SIG-M5 treated with dmso at 0.1 percent for 504 hours (cell line): ENCODE measurements around the gene SLC12A4.

Source experiments
- DNase-seq: peaks from one replicate; lab custom pipeline; 2025; ENCODE audit not compliant: unreplicated experiment; lab: John Stamatoyannopoulos, UW

The SLC12A4 gene

DNA sequence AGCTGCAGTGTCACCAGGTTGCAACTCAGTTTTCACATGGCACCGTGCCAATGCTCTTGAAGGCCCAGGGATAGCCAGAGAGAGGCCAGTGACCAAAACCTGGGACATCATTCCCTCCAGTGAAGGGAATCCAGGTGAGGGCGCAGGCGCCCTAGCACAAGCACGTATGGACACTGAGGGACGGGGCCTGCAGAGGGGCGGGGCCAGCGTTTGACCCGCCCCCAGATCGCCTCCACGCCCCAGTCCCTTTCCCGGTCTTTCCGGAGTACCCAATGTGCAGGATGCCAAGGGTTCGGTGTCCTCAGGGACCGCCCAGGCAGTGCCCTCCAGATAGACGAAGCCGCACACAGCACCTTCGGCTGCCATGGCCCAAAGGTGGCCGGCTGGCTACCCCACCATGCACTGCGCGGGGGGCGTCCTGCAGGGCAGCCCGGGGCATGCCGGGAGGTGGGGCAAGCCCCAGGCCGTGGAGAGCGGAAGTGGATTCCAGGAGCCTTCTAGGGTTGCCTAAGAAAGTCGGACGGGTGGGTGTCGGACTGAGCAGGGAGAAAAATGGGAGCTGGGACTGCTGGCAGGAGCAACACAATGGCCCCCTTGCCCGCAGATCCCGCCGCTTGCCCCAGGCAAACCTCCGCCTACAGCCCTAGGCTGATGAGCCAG lies 4.6 kb downstream of the SLC12A4 start:
- no peak for DNase-seq

DNA sequence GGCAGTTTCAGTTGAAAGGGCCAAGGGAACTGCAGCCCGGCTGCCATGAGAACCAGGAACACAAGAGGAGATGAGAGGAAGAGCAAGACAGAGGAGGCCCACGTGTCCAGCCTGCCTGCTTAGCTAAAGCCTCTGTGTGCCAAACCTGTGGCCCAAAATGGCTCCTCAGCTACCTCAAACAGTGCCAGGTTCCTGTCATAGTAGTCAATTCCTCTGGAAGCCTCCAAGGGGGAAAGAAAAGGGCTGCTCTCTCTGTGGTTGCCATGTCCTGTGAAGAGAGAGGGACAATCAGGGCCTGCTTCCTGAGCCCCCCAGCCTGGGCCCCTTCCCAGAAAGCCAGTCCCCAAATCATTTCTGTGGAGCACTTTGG lies 5.2 kb downstream of the SLC12A4 start:
- DNase-seq: no peak

- no peak for DNase-seq
These were observed 6.3 kb downstream of the SLC12A4 start for GRCh38 chr16:67962135-67962534.

DNA sequence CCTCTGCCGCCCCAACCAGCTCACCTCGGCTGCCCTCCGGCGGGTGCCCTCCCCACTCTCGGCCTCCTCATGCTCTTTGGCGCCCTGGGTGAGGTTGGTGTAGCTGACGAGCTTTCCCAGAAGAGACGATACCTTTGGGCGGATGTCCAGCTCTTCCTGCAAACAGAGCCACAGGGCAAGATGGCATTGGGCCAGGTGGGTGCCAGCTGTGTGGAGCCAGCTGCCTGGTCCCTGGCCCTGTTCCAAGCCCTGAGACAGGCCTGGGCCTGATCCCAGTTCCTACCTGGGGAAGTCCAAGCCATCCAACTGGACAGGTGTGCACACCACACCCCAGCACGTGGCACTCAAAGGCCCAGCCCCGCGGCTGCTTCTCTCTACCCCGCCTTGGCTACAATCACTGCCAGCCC lies 6.9 kb downstream of the SLC12A4 start:
- peak; percentile 8 for DNase-seq

DNA sequence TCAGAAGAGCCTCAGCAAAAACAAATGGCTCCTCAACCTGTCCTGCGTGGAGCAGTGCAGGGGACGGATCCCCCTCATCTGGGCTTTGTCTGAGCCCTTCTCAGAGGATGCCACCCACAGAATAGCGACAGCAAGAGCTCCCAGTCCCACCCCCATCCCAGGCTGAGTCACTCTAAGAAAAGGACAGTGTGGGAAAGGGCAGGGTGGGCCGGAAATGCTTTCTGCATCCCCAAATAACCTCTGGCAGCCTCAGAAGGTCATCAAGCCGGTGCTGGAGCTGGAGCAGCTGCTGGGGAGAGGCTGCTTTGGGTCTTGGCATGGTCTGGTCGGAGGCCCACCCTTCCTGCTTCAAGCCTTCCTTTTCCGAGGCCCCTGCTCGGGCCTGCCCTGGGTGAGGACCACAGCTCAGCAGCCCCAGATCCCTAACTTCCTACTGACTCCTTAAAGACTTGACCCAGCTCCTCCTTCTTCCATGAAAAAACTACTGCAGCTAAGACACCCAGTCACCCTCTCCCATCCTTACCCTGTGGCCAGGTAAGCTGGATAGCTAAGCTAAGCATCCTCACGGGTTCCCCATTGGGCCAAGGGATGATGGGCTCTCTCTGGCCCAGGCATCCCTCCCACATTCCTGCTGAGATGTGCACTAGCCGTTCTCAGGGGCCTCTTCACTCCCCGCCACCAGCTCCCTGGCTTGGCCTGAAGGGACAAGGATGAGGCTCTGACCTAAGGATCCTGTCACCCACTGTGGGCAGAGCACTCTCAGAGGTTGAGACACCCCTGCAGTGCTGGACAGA lies 8.7 kb downstream of the SLC12A4 start:
- DNase-seq: no peak

- DNase-seq: no peak
These were observed 10.8 kb downstream of the SLC12A4 start for GRCh38 chr16:67957622-67958021.

- no peak for DNase-seq
These were observed 13.8 kb downstream of the SLC12A4 start for GRCh38 chr16:67954421-67955196.

DNA sequence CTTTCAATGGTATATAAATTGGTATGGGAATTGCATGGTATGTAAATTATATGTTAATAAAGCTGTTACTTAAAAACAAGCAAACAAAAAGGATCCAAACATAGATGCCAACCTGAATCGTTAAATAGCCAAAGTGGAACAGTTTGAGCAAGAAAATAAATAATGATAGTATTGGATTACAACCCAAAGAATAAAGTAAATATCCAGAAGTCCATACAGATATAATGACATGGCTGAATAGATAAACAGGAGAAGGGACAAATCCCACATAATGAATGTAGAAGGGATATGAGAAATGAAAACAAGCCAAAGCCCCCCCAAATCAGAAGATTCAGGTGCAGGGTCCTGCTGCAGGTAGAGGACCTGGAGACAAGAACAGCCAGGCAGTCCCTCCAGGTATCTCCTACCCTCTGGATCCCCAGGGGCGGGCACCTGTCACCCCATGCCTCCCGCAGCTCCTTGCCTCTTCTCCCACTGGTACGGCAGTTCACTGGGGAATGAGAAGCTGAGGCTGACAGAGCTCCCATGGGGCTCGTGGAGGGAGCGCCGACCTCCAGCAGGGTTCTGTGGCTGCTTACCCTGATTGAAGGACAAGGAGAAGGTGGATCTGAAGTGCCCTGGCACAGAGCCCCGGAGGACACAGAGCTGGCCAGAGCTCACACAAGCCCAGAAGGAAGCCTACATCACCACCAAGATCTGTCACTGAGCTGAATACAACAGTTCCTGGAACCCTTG lies 14.6 kb downstream of the SLC12A4 start:
- no peak for DNase-seq

- no peak for DNase-seq
These were observed 17.0 kb downstream of the SLC12A4 start for GRCh38 chr16:67951485-67951884.

- DNase-seq: no peak
These were observed 18.0 kb downstream of the SLC12A4 start for GRCh38 chr16:67950335-67950843.

DNA sequence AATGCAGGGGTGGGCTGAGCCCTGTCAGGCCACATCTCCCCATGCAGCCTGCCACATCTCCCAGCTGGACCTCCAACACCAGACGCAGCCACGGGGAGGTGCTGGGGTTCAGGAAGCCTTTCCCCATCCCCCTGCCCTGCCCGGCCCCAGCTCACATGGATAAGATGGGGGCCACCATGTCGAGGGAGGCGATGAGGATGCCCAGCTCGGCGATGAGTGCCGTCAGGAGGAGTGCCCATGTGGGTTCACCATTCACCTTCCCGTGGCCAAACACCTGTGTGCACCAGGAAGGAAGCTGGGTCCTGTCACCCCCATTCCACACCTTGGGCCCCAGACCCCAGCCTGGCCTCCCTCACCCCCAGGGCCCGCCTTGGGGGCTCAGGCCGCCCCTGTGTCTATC lies 18.8 kb downstream of the SLC12A4 start:
- no peak for DNase-seq

DNA sequence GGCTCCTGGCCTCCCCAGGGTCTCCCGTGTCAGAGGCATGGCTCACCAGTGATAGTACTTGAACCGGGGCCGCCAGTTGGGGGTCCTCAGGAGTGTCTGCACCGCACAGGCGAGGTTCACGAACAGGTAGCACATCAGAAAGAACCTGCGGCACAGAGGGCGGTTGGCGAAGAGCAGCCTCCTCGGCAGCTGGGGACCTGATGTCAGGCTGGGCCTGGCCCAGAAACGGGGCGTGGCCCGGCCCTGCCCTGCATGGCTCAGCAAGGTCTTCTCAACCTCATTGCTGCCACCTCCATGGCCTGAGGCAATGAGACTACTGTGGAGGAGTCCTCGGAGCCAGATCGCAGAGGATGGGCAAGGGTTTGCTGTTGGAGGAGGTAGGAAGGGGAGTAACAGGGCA lies 20.4 kb downstream of the SLC12A4 start:
- peak; percentile 10 for DNase-seq

DNA sequence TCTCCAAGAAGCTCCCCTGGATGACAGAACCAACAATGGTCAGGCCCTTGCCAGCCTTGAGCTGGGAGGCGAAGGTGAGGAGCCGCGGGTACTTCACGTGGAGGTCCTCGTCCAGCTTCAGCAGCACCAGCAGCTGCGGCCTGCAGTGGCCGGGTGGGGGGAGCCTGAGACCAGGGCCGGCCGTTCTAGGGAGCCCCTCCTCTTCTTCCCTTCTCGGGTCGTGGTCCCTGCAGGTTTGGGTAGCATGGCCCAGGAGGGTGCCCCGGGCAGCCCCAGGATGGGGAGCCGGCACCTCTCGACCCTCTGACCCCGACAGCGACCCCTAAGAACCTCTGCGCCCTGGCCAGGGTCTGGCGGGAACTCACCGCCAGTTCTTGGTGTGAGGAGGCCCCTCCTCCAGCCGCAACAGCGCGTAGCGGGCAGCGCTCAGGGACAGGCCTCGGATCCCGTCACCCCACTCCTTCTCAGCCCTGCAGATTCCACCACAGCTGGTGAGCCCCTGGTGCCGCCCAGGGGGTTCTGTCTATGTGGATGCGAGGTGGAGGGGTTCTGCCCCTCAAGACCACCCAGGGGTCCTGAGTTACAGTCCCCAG lies 21.4 kb downstream of the SLC12A4 start:
- no peak for DNase-seq

GRCh38 chr16:67946128-67946569 lies 22.3 kb downstream of the SLC12A4 start:
- no peak for DNase-seq

GRCh38 chr16:67945392-67945933 lies 23.0 kb downstream of the SLC12A4 start:
- no peak for DNase-seq

- no peak for DNase-seq
These were observed 23.6 kb downstream of the SLC12A4 start for GRCh38 chr16:67944690-67945391.

GRCh38 chr16:67943619-67944504 lies 24.6 kb downstream of the SLC12A4 start, which contains the start of gene LCAT:
TSS of gene LCAT (minus strand) at chr16:67944120. CDS start at chr16:67944101, 19 bp downstream.
- no peak for DNase-seq

DNA sequence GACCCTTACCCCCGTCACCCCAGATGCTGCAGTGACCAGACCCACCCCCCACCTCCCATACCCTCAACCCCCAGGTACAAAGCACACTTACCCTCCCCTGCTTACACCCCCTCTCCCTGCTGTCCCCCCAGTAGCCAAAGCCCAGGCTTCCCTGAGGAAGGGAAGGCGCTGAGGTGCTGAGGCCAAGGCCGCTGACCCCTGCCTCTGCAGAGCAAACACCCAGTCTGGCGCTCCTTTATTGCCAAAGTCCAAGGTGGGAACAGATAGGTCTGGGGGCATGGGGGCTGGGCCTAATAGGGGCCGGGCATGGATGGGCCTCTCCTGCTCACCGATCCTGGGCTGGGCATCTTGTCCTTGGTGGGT lies 25.2 kb downstream of the SLC12A4 start:
- DNase-seq: no peak
